ENCODE results near the gene CCDC9B. TPM values are rescaled to one million over a fixed set of nuclear protein-coding genes. Genes with fewer than 3 reads are reported as not detected.

CCDC9B gene
- total RNA-seq, 4 donors from 2014 or later = 2.4 to 43.8 (median 6.6) TPM

DNA sequence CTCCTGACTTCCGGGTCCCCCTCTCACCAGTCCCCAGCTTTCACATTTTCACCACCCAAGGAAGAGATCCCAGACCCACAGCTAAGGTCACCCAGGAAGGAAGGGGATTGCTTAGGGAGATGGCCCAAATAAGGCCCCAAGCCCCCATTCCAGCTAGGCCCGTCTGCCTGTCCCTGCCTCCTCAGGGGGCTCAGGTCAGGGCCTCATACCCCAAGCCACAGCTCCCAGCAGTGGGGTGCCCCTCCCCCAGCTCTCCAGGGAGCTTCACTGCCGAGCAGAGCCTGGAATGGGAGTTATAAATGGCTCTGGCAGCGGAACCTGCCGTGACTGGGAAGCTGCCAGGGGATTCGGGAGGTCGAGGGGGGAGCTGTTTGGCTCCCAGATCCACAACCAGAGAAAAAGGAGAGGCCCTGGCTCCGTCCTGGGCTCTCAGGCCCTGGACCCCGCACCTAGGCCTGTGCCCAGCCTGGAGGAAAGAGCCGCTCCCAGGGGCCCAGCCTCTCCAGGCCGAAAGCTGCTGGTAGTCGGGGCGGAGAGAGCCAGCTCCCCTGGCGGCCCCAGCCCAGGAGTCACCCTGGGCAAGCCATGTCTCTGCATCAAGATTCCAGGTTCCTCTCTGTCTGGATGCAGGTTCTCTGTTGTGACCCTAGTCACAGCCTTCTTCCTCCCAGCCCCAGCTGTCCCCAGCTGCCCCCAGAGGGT is 550 bp downstream of the CCDC9B start:
- intact Hi-C loops (cut with DNase I; ENCODE audit: low total_unique reads) = loop anchor here (10.0 kb wide), 1 partner anchor 55 kb away; the partner anchor contains the start of gene ANKRD63
- TF ChIP-seq, protein P1, sequence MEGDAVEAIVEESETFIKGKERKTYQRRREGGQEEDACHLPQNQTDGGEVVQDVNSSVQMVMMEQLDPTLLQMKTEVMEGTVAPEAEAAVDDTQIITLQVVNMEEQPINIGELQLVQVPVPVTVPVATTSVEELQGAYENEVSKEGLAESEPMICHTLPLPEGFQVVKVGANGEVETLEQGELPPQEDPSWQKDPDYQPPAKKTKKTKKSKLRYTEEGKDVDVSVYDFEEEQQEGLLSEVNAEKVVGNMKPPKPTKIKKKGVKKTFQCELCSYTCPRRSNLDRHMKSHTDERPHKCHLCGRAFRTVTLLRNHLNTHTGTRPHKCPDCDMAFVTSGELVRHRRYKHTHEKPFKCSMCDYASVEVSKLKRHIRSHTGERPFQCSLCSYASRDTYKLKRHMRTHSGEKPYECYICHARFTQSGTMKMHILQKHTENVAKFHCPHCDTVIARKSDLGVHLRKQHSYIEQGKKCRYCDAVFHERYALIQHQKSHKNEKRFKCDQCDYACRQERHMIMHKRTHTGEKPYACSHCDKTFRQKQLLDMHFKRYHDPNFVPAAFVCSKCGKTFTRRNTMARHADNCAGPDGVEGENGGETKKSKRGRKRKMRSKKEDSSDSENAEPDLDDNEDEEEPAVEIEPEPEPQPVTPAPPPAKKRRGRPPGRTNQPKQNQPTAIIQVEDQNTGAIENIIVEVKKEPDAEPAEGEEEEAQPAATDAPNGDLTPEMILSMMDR (IDR thresholded peaks at IDR 0.05) = no peak
- no peak for TF ChIP-seq POLR2A (IDR thresholded peaks at IDR 0.05)
- peak; percentile 86 to 87 for DNase-seq
- H3K4me1 ChIP-seq = peaks cover 7 to 21% of the 10 kb centered on the region in 2 donors
- H3K9me3 ChIP-seq = no peaks in the 10 kb centered on the region
- H3K27me3 ChIP-seq = no peaks in the 10 kb centered on the region
- peak overlapping the region; percentile 96 to 97 for H3K27ac ChIP-seq
- H3K4me3 ChIP-seq = peak overlapping the region; percentile 32 to 41
- H3K36me3 ChIP-seq = no peaks in the 10 kb centered on the region

DNA sequence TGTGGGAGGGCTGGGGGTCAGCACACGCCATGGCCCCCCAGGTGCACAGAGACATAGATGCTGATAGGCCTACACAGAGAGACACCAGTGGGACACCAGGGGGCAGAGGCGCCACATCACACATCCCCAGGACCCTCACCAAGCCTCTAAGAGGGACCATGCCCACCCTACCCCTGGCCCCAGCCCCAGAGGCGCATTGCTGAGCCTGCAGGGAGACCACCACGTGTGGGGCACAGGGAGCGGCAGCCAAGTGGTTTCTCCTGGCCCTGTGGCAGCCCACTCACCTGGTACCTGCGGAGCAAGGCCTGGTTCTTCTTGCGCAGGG is 1.2 kb downstream of the CCDC9B start:
- Histone ChIP-seq H3K9me3 (no peaks in the 10 kb centered on the region), H3K36me3 (no peaks in the 10 kb centered on the region), H3K27ac (peak overlapping the region; percentile 96 to 97), H3K4me3 (peak overlapping the region; percentile 32 to 41), H3K4me1 (peaks cover 7 to 21% of the 10 kb centered on the region in 2 donors), H3K27me3 (no peaks in the 10 kb centered on the region)
- TF ChIP-seq POLR2A (IDR thresholded peaks at IDR 0.05) = no peak
- TF ChIP-seq, protein P1 (IDR thresholded peaks at IDR 0.05) = no peak
- DNase-seq = no peak
- intact Hi-C loops (cut with DNase I; ENCODE audit: low total_unique reads) = no loop called here

DNA sequence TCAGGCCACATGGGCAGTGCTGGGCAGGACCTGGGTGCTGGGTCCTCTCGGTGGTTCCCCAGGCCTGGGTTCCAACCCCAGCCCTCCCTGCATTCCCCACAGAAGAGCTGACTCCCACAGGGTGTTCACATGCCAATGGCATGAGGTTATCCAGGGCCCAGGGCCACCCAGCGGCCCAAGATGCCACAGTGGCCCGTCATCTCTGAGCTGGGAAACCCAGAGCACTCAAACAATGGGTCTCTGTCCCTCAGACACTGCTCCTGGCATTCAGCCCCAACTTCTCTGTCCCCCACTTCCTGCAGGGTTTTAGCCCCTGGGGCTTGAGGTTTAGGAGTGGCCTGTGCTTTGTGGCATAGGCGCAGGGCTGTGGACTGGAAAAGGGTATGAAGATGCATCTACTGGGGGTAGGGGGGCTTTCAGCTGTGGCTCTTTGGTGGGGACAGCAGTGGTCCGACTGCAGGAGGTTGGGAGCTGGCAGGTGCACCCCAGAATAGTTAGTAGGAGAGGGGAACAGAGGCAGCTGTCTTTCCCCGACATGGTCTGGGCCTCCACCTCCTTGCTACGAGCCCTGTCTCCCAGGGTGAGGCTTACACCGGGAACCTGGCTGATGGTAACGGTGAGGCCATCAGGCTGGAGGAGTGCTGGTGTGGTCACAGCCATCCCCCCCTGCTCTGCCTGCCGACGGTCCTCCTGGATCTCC is 1.7 kb downstream of the CCDC9B start:
- intact Hi-C loops (cut with DNase I; ENCODE audit: low total_unique reads) = no loop called here
- Histone ChIP-seq H3K4me3 (peak overlapping the region; percentile 32 to 41), H3K27me3 (no peaks in the 10 kb centered on the region), H3K9me3 (no peaks in the 10 kb centered on the region), H3K36me3 (no peaks in the 10 kb centered on the region), H3K27ac (peak overlapping the region; percentile 96 to 97), H3K4me1 (peaks cover 7 to 26% of the 10 kb centered on the region in 2 donors)
- peak; percentile 56 to 62 for DNase-seq
- TF ChIP-seq, protein P1 (IDR thresholded peaks at IDR 0.05) = no peak
- TF ChIP-seq POLR2A (IDR thresholded peaks at IDR 0.05) = no peak

DNA sequence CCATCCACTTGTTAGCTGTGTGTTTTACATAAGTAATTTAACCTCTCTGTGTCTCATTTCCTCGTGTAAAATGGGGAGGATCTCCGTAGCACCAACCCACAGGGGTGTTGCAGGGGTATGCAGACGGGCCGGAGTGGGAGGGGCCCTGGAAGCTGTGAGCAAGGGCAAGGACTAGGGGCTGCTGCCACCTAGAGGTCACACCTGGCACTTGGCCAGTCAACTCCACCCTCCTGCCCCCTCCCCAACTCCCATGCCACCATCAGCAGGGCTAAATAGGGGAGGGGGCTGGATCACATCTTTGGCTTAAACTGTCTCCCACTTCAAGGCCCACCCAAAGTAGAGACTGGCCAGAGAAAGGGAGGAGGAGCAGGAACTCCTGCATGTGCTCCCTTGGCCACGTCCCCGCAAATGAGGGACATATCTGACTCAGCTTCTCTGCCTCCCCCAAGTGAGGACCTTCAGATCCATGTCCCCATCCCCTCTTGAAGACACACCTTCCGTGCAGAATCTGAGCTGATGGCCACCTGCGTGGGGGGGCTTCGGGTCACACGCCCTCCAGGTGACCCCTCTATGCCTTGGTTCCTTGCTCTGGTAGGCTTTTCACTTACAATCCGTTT is 2.6 kb downstream of the CCDC9B start:
- DNase-seq = peak; percentile 55 to 69
- TF ChIP-seq, protein P1 (IDR thresholded peaks at IDR 0.05) = peak; percentile 41 to 57 (median 55)
- TF ChIP-seq POLR2A (IDR thresholded peaks at IDR 0.05) = no peak
- Histone ChIP-seq H3K27ac (peak overlapping the region; percentile 96 to 97), H3K4me3 (no peak overlapping the region), H3K27me3 (no peaks in the 10 kb centered on the region), H3K36me3 (no peaks in the 10 kb centered on the region), H3K9me3 (no peaks in the 10 kb centered on the region), H3K4me1 (peaks cover 7 to 26% of the 10 kb centered on the region in 2 donors)
- intact Hi-C loops (cut with DNase I; ENCODE audit: low total_unique reads) = no loop called here

DNA sequence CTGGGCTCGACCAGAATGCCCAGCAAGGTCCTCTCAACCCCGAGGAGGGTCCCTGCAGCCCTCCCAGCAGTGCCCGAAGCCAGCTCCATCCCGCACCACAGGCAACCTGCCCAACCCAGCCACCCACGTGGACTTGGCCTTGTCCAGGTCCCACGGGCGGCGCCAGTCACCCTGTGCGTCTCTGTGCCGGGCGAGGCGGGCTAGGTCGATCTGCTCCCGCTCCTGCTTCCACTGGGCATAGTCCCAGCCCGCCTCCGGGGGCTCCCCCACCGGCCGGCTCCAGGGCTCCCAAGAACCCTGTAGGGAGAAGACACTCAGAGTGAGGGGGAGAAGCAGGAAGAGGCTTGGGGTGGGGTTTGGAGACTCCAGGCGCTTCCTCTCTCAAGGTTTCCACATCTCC is 3.1 kb downstream of the CCDC9B start:
- Histone ChIP-seq H3K4me1 (peaks cover 7 to 26% of the 10 kb centered on the region in 2 donors), H3K27me3 (no peaks in the 10 kb centered on the region), H3K4me3 (no peak overlapping the region), H3K36me3 (no peaks in the 10 kb centered on the region), H3K9me3 (no peaks in the 10 kb centered on the region), H3K27ac (peak overlapping the region; percentile 96 to 97)
- DNase-seq = peak; percentile 50 to 54
- intact Hi-C loops (cut with DNase I; ENCODE audit: low total_unique reads) = no loop called here
- no peak for TF ChIP-seq POLR2A (IDR thresholded peaks at IDR 0.05)
- TF ChIP-seq, protein P1 (IDR thresholded peaks at IDR 0.05) = no peak

Data from uterus (tissue), 4 donors.